Jurkat, Clone E6-1 (cell line): ENCODE measurements around the gene RELL2.

Experiments
- DNase-seq: peaks from one replicate; pipeline ENCODE4 v3.0.0-alpha.2; 2011; ENCODE audit warnings: low read depth, low spot score
- H3K4me3 ChIP-seq: 2 replicates; pipeline ENCODE4 v1.5.1; 2011; ENCODE audit warnings: mild to moderate bottlenecking, low read length, control low read depth, moderate library complexity

Gene RELL2

DNA sequence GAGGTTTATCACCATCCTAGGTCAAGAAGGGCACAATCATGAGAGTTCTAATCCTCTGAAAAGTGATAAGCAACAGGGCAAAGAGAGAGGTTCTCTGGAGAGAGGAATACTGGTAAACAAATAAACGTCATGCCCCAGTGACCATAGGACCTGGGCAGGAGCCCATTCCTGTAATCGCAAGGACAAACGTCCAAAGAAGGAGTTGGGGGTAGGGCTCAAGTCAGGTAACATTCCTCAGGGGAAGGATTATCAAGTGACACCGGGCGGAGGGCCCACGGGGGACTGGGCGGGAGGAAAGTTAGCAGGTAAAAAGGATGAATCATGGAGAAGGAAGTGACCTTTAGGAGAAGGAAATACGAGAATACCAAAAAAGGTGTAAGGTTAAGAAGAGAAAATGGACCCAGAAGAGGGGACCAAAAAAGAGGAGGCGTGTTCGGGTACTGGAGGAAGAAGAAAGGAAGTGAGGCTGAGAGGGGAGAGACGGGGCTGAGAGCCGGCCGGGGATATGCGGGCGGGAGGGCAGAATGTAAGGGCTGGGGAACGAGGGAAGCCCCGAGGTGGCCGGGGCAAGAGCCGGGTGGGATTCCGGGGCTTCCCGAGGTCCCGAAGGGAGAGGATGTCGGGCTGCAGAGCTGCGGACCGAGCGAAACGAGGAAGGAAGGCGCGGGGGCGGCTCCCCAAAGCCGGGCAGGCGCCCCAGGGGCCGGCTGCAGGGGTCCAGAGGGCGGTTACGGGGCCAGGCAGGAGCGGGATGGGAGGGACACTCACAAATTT lies 18.6 kb upstream of the RELL2 start:
- DNase-seq, result no peak
- H3K4me3 ChIP-seq, result peak overlapping the region; percentile 73

DNA sequence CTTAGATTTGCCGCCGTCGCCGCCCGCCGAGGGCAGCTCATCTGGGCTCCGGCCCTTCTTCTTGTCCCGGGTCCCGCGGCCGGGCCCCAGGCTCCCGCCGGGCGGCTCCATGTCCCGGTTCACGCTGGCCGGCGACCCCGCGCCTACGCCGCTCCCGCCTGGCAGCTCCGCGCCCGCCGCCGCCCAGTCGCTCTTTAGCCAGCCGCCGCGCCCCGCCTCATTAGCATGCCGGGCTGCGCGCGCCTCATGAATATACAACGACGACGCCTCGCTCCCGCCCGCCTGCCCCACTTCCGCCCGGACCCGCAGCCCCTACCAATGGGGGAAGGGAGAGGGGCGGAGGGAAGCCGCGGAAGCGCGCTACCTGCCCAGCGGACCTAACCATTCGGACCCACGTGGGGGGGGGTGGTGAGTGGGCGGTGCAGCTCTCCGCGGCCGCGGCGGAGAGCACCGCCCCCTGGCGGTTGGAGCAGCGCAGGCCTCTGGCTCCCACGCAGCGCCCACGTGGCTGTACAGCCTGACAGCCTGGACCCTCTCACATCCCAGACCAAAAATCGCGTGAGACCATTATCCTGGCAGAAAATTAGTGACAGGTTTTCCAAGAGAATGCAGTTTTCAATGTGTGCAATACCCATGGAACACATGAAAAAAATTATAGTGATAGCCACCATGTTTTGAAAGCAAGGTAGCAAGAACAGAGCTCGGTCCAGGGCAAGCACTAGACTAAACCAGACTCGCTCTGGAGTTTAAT lies 17.8 kb upstream of the RELL2 start, which contains the start of gene DIAPH1:
Gene DIAPH1, minus strand, starts transcription at position 197 of the 751 bp plus-strand sequence. Its CDS starts 86 bp downstream, at position 111.
- DNase-seq, result peak; percentile 95
- H3K4me3 ChIP-seq, result peak within 1 kb of the TSS; percentile 73

DNA sequence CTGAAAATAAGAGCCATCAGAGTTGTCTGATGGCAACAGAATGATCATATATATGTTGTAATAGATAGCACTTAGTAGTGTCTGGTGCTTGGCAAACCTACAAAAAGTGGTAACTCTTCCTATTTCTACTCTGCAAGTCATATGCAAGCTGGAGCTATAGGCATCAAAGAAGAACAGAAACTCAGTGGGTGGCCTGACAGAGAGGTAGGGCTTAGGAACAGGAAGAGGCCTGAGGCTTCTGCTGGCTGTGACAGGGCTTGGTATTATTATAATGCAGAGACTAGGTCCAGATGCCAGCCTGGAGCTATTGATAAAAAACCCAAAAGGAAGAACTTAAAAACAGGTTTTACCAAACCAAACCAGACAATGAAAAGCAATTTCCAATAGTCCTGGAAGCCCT lies 13.6 kb upstream of the RELL2 start:
- peak; percentile 70 for DNase-seq
- H3K4me3 ChIP-seq, result no peak overlapping the region

DNA sequence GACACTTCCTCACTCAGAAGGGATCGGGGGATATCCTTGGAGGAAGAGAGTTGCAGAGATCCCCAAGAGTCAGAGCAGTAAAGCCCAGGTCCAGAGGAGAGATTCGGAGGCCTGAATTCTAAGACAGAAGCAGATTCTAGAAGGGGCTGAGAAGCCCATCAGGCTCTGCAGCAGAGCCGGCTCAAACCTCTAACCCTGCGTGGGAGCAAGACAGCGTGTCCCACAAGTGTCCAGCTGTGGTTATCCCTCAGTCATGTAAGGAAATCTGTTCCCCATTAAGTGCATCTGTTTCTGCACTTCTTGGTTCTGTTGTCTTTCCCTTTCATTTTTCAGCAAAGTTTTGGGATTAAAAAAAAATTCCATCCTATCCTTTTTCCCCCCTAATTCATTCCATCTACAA lies 13.2 kb upstream of the RELL2 start:
- no peak overlapping the region for H3K4me3 ChIP-seq
- no peak for DNase-seq

DNA sequence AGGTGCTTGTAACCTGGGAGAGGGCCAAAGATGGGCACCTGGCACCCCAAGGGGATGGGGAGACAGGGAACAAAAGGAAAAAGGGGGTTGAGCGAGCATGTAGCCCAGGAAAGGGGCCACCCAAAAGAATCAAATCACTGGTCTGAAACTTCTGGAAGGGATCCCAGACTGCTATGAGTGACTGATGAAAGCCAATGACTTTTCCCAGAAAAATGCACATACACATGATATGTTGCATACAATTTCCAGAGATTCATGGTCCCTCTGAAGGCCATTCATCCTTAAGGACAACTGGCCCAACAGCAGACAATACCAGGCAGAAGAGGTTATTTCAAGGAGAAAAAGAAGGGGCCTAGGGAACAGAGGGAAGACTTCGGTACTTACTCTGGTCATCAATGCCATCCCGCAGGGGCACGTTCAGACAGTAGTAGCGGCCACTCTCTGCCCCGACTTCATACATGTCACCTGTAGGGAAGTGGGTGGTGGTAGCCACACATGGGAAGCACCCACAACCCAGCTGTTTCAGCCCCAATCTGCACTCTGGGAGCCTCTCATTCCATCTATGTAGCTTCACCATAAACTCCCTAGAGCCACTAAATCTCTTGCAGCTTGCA lies 8.5 kb upstream of the RELL2 start:
- H3K4me3 ChIP-seq, result no peak overlapping the region
- DNase-seq, result no peak

DNA sequence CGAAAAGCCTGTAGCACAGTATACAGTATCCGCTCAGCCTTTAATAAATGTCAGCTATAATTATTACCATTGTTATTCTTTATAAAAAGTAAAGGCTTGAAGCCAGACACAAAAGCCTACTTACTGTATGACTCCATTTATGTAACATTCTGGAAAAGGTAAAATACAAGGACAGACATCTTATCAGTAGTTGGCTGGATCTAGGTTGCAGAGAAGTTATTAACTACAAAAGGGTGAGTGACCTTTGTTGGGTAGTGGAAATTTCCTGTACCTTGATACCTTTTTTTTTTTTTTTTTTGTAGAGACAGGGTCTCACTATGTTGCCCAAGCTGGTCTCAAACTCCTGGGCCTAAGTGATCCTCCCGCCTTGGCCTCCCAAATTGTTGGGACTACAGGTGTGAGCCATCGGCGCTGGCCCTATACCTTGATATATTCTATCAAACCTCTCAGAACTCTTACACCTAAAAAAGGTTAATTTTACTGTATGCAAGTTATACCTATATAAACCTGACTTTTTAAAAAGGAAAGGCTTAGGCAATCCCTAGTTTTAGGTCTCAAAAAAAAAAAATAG lies 6.1 kb upstream of the RELL2 start:
- no peak overlapping the region for H3K4me3 ChIP-seq
- no peak for DNase-seq

DNA sequence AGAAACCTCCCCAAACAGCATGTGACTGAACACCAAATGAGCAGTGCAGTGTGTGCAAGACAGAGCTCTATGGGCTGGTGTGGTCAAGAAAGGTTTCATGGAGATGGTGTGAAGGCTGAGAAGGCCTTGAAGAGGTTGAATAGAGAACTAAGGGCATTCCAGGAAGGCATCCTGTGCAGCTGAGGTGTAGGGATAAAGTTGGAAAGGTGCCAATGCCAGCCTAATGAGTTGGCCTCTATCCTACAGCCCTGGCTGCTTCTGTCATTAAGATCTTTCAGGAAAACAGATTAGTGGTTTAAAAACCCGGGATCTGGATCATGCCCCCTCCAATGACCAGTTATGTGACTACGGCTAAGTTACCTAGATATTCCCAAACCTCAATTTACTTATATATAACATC lies 4.1 kb upstream of the RELL2 start:
- no peak overlapping the region for H3K4me3 ChIP-seq
- no peak for DNase-seq

DNA sequence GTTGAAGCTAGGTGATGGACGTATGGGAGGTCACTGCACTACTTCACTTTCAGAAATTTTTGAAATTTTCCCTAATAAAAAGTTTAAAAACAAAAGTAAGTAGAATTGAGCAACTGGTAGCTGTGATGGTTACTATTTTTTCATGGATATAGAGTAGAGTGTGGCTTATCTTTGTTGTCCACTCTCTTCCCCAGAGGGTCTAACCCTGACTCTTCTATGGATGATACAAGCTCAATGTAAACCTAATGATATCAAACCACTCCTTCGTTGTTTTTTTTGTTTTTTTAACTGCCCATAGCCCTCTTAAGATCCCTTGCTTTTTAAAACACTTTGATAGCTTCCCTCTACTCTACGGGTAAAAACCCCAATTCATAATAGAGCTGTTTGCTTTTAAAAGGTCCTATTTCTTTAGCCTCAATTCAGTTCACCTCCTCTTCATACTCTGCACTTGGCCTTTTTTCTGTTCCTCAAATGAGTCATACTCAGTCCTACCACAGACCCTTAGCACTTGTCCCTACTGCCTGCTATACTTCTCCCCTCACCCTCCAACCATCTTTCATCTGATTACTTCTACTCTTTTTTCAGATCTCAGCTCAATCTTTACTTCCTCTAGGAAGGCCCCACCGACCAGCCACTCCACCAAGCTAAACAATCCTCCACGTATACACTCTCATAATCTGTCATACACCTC lies 2.8 kb upstream of the RELL2 start:
- DNase-seq, result no peak
- no peak overlapping the region for H3K4me3 ChIP-seq

DNA sequence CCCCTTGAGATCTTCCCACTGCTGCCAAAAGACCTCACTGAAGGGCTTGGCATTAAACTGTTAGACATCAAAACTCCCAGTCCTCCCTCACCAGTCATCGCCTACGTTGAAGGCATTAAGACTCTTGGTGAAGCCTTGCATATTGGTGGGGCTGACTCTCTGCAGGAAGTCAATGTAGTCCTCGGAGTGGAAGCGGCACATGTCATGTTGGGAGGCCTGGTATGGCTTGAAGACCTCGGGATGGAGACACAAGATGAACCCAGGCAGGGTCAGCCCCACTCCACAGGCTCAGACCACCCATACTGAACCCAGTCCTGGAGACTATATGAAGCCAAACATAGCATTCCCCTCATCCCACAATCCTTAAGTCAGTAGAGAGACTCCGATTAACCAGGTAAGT lies 2.1 kb upstream of the RELL2 start:
- no peak overlapping the region for H3K4me3 ChIP-seq
- DNase-seq, result no peak

DNA sequence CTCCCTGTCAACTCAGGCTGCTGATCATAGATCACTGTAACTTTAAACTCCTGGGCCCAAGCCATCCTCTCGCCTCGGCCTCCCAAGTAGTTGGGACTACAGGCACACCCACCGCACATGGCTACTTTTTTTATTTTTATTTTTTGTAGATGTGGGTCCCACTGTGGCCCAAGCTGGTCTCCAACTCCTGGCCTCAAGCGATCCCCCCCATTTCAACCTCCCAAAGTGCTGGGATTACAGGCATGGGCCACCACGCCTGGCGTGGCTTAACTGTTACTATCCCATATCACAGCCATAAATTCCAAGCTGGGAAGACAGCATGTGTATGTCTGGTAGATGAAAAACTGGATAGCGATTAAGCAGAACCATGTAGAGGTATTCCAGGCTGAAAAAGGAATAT lies 1.2 kb upstream of the RELL2 start:
- DNase-seq, result no peak
- peak overlapping the region; percentile 96 for H3K4me3 ChIP-seq

DNA sequence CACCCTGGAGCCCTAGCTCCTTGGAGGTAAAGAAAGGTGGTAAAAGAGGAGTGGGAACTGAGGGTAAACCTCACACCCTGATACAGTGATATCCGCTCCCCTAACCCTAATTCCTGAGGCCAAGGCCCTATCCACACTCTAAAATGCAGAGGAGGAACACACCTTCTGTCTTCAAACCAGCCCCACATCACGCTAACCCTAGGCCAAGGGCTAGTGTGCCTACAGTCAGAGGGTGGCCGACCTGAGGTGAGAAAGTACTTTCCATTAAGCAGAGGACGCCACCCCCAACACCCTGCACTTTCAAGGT lies 738 bp upstream of the RELL2 start:
- H3K4me3 ChIP-seq, result peak overlapping the region; percentile 96
- no peak for DNase-seq

DNA sequence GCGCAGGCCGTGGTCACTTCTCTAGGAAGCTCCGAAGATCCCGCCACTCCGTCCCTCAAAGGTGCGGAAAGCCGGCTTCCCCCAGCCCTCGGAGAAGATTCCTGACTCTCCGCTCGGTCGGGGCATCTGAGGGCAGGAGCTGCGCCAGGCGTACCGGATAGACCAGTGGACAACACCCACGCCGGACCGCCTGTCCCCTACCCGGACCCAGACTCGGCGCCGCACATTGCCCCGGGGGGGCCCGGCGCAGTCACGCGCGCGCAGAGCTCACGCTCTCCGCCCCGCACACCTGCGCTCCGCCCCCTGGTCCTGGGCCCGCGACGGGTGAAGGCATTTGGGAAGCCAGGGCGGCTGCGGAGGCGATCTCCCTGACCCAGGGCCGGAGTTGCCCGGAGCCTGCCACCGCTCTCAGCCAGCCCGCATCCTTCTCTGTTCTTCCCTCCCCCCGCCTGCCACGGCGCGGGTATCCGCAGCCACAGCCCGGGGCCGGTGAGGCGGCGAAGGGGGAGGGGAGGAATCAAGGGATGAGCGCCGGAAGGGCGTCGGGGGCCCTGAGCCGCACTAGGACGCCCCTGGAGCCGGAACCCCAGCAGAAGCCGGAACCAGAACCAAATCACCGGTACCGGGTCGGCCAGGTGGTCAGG lies 448 bp downstream of the RELL2 start:
- no peak for DNase-seq
- H3K4me3 ChIP-seq, result peak overlapping the region; percentile 96

DNA sequence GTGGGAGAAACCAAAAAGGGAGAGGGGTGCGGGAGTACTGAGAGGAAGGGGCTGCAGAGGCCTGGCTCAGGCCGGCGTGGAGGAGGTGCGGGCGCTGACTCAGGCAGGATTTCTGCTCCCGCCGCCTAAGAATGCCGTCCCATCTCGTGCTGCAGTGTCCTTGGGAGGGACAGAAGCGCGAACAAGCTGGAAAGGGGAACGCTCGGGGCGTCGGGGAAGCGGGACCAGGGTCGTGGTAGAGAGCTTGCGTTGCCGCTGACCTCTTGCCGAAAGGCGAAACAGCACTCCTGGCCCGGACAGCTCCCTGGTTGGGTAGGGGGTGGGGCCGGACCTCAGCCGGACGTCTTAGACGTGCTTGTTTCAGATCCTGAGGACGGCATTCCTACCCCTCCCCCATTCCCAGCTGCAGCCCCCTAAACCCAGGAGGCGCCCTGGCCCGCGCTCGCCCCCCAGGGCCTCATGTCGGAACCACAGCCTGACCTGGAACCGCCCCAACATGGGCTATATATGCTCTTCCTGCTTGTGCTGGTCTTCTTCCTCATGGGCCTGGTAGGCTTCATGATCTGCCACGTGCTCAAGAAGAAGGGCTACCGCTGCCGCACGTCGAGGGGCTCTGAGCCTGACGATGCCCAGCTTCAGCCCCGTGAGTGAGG lies 1.1 kb downstream of the RELL2 start:
- DNase-seq, result peak; percentile 58
- H3K4me3 ChIP-seq, result peak overlapping the region; percentile 96

DNA sequence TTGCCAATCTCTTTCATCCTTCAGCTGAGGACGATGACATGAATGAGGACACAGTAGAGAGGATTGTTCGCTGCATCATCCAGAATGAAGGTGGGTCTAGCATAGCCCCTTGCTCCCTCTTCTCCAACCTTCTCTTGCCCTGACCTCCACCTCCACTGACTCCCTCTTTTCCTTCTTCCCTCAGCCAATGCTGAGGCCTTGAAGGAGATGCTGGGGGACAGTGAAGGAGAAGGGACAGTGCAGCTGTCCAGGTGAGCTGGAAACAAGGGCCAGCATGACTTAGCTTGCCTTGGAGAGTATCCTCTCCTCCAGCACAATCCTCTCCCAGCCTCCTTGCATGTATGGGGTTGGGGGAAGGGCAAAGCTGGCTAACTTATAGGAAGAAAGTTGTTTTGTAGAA lies 2.0 kb downstream of the RELL2 start:
- no peak overlapping the region for H3K4me3 ChIP-seq
- no peak for DNase-seq

DNA sequence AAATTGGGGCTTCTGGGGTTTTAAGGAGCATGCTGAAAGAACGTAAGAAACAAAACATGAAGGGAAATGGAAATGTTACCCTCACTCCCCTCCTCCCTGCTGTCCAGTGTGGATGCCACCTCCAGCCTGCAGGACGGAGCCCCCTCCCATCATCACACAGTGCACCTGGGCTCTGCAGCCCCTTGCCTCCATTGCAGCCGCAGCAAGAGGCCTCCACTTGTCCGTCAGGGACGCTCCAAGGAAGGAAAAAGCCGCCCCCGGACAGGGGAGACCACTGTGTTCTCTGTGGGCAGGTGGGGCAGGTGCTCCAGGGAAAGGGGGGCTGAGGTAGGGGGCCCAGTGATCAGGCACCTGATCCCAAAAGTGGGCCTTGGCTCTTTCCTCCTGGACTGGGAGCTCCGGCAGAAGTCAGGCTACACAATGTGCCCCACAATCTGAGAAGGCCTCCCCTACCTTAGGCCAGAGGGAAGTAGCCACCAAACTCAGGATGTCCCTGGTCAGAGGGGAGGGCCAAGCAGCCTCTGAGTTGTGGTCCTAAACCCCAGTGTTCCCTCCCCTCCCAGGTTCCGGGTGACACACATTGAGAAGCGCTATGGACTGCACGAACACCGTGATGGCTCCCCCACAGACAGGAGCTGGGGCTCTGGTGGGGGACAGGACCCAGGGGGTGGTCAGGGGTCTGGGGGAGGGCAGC lies 2.7 kb downstream of the RELL2 start:
- DNase-seq, result no peak
- no peak overlapping the region for H3K4me3 ChIP-seq

DNA sequence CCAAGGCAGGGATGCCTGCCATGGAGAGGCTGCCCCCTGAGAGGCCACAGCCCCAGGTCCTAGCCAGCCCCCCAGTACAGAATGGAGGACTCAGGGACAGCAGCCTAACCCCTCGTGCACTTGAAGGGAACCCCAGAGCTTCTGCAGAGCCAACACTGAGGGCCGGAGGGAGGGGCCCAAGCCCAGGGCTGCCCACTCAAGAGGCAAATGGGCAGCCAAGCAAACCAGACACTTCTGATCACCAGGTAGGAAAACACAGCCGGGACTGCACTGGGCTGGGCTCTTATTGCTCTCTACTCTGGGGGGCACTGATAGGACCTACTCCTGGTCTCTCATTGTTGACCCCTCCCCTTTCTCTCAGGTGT lies 3.2 kb downstream of the RELL2 start:
- DNase-seq, result no peak
- H3K4me3 ChIP-seq, result no peak overlapping the region

DNA sequence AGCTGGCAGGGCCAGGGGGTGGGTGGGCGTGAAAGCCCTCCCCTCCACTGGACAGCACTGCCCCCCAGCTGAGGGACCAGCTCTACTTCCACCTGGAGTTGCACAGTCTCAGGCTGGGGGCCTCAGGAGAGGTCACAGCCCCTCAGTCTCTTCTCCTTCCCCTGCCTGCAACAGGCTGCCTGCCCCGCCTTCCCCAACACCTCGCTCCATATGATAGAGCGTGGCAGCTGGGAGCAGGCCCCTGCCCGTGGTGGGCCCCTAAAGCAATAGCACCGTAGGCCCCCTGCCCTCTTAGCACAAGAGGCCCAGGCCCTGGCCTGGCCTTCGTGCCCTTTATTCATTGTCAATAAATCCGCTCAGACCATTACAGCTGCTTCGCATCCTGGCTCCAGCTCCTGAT lies 3.9 kb downstream of the RELL2 start:
- no peak overlapping the region for H3K4me3 ChIP-seq
- DNase-seq, result no peak

DNA sequence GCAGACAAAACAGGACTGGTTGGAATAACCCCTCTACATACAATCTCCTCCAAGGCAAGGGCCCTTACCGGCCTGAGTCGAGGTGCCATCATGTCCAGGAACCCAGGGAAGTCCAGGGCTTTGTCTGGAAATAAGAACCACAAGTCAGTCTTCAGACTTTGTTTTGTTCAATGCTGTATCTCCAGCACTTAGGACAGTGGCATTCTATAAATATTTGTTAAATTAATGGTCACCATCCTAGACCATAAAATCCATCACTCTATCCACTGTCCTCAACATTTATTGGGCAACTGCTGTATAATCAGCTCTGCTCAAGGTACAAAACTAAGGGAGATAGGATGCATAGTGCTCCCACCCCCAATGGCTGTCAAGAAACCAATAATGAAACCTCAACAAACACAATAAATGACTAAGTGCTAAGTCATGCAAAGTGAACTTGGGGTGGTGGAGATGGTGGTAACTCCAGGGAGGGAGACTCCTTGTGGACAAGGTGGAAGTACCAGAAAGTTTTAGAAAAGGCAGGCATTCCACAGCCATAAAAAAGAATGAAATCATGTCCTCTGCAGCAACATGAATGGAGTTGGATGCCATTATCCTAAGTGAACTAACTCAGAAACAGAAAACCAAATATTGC lies 5.0 kb downstream of the RELL2 start:
- no peak overlapping the region for H3K4me3 ChIP-seq
- DNase-seq, result no peak
